ENCODE measurements around the gene MOSMO.
"Not testable (repeated sequence)": the region's sequence is repeated elsewhere in the genome, so short reads cannot be mapped to it uniquely, and the experiment has no call there.

The MOSMO gene

GRCh38 chr16:22003195-22003594, 4.7 kb upstream of the MOSMO start:
- DNase-seq (ENCODE audit: low spot score) = no peak

- DNase-seq (ENCODE audit: low spot score) = no peak
These were observed 3.6 kb upstream of the MOSMO start for GRCh38 chr16:22004341-22004740.

GRCh38 chr16:22005746-22006145, 2.2 kb upstream of the MOSMO start:
- no peak for DNase-seq (ENCODE audit: low spot score)

GRCh38 chr16:22006636-22007035, 1.3 kb upstream of the MOSMO start:
- DNase-seq (ENCODE audit: low spot score) = no peak

- no peak for DNase-seq (ENCODE audit: low spot score)
These were observed 777 bp upstream of the MOSMO start for GRCh38 chr16:22007159-22007508.

GRCh38 chr16:22008215-22009059, 526 bp downstream of the MOSMO start:
- peak; percentile 30 for DNase-seq (ENCODE audit: low spot score)

- no peak for DNase-seq (ENCODE audit: low spot score)
These were observed 3.0 kb downstream of the MOSMO start for GRCh38 chr16:22010902-22011301.

GRCh38 chr16:22012241-22012640, 4.3 kb downstream of the MOSMO start:
- DNase-seq (ENCODE audit: low spot score) = no peak

GRCh38 chr16:22013486-22013885, 5.6 kb downstream of the MOSMO start:
- DNase-seq (ENCODE audit: low spot score) = no peak

- no peak for DNase-seq (ENCODE audit: low spot score)
These were observed 6.5 kb downstream of the MOSMO start for GRCh38 chr16:22014271-22014873.

GRCh38 chr16:22016927-22017326, 9.0 kb downstream of the MOSMO start:
- DNase-seq (ENCODE audit: low spot score) = no peak

GRCh38 chr16:22018559-22018958, 10.6 kb downstream of the MOSMO start:
- no peak for DNase-seq (ENCODE audit: low spot score)

GRCh38 chr16:22022151-22022550, 14.2 kb downstream of the MOSMO start:
- DNase-seq (ENCODE audit: low spot score) = no peak

GRCh38 chr16:22023505-22023904, 15.6 kb downstream of the MOSMO start:
- DNase-seq (ENCODE audit: low spot score) = no peak

GRCh38 chr16:22024785-22025184, 16.9 kb downstream of the MOSMO start:
- DNase-seq (ENCODE audit: low spot score) = not testable (repeated sequence)

GRCh38 chr16:22027633-22028032, 19.7 kb downstream of the MOSMO start:
- DNase-seq (ENCODE audit: low spot score) = peak; percentile 36

- DNase-seq (ENCODE audit: low spot score) = no peak
These were observed 21.7 kb downstream of the MOSMO start for GRCh38 chr16:22029632-22030031.

GRCh38 chr16:22030087-22030812, 22.3 kb downstream of the MOSMO start:
- no peak for DNase-seq (ENCODE audit: low spot score)

GRCh38 chr16:22031483-22032083, 23.7 kb downstream of the MOSMO start:
- no peak for DNase-seq (ENCODE audit: low spot score)

GRCh38 chr16:22034503-22034902, 26.6 kb downstream of the MOSMO start:
- DNase-seq (ENCODE audit: low spot score) = no peak

- no peak for DNase-seq (ENCODE audit: low spot score)
These were observed 27.2 kb downstream of the MOSMO start for GRCh38 chr16:22035153-22035552.

- DNase-seq (ENCODE audit: low spot score) = not testable (repeated sequence)
These were observed 36.0 kb downstream of the MOSMO start for GRCh38 chr16:22043882-22044281.

GRCh38 chr16:22045888-22046287, 38.0 kb downstream of the MOSMO start:
- DNase-seq (ENCODE audit: low spot score) = not testable (repeated sequence)
